Stimulated activated CD4-positive, alpha-beta T cell treated with anti-CD3 and anti-CD28 coated beads, Interleukin-1b, Interleukin-23, amount 100 ng/mL, for 48 hours (primary cell): ENCODE results near the gene NUAK2.
"Not testable (repeated sequence)": the region's sequence is repeated elsewhere in the genome, so short reads cannot be mapped to it uniquely, and the experiment has no call there.

ENCODE experiments used
- DNase-seq: peaks from one replicate; pipeline ENCODE4 v3.0.0-alpha.2; 2020

Gene NUAK2

DNA sequence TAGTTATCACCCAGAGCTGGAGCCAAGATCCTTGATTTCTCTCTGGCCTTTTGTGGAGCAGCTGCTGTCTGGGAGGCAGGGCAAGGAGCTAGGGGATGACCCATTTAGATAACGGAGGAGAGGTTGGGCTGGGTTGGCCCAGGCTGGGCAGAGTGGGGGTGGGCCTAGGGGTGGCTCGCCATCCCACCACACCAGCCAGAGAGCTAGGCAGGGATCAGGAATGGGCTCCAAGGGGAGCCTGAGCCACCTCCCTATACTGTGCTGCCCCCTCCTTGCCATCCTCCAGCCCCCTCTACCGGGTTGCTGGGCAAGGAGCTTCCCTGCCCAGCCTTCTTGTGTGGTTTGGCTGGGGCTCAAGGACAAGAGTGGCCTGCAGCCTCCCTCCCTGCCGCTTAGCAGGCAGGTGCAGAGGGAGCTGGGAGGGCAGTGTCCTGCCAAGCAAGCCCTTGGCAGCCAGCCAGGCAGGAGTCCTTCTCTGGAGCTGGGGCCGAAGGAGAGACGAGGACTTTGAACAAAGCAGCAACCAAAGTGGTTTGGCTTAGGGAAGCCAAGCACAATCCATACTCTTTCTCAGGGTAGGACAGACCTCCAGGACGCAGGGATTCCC, 4.1 kb downstream of the NUAK2 start:
- DNase-seq, result no peak

DNA sequence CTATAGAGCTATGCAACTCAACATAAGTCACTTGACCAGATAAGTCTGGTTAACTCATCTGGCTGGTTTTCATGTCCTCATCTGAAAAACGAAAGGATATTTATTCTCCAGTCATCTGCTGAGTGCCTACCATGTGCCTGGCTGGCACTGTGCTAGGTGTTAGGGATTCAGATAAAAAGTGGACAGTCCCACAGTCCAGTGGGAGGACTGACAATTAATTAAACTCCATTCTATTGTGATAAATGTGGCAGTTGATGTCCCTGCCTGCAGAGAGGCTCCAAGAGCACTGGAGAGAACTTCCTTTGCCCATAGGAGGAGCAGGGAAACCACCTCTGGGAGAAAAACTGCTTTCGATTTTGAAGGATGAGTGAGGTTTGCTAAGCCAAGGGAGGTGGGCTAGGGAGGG, 5.4 kb downstream of the NUAK2 start:
- no peak for DNase-seq

DNA sequence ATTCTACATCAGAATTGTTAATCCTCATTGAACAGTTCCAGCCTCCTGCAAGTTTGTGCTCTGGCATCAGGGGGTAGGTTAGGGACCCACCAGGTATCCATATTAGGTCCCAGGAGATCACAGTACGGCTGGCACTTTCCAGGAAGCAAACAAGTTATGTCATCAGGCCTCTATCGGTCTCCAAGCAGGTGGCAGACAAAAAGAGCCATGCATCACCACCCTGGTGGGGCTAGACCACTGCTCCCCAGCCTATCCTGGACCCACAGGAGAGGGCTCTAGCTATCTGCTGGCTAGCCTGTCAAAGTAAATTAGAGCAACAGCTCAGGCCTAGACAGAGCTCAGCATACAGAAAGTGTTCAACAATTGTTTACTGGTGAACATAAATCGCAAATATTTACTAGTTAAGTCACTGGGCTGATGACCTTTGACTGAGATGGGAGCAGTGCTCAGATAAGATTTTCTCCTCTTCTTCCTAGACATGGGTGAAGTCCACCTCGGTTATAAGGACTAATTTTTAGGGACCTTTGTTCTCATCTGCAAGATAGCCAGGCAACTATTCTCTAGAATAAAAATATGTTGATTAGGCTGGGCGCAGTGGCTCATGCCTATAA, 6.4 kb downstream of the NUAK2 start:
- no peak for DNase-seq

DNA sequence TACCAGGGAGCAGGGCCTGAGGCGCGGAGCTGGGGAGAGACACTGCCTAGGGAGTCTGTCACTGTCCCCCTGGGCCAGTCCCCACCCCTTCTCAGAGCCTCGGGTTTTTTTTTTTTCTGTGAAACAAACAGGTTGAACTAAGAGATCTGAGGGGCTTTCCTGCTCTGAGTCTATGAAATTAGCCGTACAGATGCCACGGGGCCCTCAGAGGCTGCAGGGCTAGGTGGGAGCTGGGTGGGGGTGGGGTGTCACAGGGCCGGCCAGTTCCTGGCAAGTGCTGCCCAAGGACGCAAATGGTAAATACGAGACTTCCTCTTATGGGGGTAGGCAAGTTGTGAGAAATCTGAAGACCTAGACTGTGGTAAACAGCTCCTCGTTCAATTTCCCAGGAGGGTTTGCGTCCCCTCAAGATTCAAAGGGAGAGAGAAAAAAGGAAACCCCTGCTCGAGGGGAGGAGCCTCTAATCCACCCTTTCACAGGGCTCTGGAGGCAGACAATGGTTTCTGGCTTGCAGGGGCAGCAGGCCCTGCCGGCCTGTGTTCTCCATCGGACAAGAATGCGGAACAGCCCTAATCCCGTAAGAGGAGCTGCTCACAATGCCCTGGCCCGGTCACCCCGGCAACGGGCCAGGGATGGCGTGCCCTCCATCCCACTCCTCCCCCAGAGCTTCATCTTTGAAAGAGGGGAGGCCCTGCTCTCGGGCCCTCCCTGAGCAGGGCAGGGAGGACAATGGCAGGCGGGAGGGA, 7.8 kb downstream of the NUAK2 start:
- DNase-seq, result peak; percentile 31

DNA sequence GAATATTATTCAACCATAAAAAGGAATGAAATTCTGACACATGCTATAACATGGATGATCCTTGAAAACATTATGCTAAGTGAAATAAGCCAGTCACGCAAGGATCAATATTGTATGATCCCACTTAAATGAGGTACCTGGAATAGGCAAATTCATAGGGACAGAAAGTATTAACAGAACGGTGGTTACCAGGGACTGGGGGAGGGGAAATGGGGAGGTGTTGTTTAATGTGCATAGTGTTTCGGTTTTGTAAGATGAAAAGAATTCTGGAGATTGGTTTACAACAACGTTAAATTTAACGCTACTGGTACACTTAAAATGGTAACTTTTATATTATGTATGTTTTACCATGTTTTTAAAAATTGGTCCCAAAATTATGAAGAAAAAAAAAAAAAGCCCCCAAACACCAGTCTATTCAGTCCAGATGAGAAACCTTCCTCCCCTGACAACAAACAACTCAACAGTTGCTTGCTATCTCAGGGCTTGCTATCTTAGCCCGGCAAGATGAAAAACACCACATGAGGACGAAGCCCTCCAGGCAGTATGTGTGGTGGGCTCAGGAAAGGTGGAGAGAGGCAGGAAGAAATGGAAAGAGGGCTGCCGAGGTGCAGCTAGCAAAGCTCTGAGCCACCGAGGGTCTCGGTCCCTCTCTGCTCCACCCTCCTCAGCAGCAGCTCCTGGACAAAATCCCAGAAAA, 8.5 kb downstream of the NUAK2 start:
- DNase-seq, result no peak

DNA sequence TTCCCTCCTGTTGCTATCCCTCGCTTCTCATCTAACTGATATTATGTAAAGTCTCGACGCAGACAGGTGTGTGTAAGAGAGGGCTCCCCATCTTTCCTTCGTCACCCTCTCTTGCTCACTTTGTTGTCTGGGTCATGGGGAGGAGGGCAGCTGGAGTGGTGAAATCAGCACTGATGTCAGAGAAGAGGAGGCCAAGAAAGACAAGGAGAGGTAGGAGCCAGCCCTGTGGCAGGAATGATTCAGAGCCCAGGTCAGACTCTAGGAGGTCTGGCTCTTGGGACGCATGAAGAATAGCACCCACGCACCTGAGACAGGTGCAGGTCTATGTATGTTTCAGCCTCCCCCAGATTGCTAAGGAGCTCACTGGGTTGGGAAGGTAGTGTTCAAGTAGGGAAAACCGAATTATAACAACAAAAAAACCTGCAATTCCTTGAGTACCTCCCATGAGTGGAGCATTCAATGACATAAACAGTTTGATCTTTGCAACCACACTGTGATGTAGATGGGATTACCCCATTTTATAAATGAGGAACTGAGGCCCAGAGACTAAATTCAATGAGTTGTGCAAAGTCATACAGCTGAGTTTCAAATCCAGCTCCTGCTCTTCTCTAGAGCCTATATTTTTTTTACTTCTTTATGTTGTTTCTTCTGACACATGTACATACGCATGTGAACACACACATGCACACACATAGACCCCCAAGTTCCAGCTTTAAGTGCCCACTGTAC, 10.4 kb downstream of the NUAK2 start:
- no peak for DNase-seq

DNA sequence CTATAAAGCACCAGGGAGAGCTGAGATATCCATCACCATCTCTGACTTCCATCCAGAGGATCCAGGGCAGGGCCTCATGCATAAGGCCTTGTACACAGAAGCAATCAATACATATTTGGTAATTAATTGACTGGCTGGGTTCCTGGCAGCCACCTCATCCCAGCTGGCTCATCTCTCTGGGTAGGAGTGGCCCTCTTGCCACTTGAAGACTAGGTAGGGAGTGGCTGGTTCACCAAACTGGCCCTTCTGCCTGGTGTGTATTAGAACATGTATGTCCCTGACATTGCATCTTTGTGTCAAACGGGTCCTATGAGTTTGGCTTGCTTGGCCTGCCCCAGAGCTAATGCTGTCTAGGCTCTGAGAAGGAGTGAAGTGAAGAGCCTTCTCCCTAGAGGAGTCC, 11.8 kb downstream of the NUAK2 start:
- no peak for DNase-seq

DNA sequence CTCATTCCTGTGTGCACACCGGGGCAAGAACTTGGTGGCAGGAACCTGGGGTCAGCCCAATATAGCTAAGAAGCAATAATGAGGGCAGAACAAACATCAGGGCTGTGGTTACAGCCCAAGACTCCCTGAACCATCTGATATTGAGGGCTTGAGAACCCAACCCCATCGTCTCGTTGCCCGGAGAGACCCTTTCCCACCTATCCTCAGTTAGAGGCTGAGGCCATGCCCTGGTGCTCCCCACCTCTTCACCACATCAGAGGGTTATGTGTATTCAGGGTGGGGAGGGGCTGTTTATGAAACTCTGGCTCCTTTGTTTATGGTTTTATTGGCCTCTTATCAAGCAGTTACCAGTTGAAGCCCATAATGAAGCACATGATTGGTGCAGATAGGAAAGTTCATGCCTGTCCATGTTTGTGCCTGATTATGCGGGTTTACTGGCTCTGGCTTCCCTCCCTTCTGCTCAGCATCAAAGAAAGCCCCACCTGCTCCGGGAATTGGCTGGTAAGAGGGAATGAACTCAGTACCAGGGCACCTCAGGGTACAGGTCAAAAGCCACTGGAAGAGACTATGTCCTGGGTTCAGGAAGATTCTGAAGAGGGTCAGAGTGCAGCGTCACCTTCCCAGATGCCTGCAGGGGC, 14.5 kb downstream of the NUAK2 start:
- no peak for DNase-seq

DNA sequence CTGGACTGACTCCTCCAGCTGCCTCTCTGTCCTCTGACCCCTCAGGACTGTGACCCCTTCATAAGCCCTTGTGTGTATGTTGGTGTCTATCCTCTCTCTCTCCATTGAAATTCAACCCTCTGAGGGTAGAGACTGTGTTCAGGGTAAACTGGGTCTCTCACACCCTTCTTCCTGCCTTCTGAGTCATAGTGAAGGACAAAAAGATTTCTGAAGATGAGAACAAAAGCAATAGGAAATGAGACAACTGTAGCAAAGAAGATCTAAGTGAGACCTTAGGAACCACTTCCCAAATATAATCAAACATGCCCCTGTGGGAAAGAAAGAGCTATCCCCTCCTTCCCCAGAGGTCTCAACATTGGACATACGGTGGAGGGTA, 16.9 kb downstream of the NUAK2 start:
- DNase-seq, result no peak

DNA sequence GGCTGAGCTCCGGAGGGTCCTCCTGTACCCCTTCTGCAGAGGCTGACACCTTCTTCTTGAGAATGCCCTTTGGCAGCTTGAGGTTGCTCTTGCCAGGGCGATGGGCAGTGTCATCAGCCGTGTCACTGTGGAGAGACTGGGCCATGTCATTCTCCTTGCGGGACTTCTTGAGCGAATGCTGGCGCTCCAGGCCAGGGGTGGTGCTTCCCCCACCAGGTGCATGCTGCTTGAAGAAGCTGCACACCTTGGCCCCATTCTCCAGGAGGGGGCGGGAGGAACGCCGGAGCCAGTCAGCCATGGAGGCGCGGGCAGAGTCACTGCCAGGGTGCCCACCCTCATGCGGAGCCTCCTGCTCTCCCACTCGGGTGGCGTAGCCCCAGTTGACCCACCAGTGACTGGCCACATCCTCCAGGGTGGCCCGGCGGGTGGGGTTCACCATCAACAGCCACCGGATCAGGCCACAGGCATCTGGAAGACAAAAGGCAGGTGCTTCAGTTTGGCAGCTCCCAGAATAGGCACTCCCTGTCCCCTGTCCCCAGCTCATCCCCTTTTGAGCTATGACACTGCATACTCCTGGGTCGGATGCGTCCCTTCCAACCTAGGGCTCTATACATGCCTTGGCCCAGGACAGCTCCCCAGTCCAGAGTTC, 17.4 kb downstream of the NUAK2 start:
- no peak for DNase-seq

DNA sequence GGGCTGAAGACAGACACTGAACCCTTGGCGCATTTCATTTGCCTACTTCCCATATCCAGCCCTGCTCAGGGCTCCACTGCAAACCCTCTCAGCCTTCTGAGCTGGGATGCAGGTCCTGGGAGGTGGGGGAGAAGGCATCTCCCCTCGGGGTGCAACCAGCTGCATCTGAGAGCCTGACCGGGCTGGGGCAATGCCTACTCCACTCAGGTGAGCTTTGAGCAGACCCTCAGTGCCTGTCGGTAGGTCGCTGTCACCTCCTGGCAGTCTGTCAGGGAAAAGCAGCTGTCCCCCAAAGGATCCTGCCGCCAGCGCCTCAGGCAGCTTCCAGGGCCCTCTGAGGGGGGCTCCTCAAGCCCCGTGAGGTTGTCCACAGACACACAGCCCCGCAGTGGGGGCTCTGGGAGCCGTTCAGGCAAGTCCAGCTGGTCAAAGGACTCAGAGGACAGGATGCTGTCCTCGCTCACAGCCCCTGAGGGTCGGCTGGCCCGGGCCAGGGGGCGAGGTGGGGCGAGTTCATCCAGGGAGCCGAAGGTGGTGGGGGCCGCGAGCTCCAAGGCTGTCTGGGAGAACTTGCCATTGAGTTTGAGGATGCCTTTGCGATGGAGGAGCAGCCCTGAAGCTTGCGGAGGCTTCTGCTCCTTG, 18.2 kb downstream of the NUAK2 start:
- DNase-seq, result no peak

DNA sequence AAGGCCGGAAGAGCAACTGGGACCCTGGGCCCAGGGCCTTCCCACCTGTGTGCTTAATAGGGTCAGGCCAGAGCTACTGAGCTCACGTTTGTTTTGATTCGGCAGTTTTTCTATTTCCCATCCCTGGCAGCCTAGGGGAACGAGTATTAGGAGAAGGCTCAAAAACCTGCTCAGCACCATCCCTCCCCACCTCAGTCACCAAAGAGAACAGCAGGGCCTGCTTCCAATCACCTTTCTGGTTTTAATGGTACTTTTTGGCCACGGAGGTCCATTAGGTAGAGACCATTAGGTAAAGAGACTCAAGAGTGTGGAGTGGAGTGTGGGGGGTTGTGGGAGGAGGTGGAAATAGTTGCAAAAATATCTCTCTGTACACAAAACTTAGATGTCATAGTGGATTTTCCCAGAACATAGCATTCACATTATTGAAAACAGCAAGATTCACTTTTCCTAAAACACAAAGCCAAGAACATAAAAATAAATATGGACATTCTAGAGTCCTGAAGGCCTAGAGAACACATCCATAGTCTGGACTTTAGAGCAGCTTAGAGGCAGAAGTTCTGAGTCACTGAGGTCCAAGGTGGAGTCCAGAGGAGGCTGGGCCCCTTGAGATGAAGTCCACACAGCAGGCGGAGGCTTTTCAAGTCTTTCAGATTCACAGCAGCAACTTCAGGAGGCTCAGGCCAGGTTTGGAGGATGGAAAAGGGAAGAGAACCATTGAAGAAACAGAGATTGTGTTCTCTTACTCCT, 19.5 kb downstream of the NUAK2 start:
- no peak for DNase-seq

DNA sequence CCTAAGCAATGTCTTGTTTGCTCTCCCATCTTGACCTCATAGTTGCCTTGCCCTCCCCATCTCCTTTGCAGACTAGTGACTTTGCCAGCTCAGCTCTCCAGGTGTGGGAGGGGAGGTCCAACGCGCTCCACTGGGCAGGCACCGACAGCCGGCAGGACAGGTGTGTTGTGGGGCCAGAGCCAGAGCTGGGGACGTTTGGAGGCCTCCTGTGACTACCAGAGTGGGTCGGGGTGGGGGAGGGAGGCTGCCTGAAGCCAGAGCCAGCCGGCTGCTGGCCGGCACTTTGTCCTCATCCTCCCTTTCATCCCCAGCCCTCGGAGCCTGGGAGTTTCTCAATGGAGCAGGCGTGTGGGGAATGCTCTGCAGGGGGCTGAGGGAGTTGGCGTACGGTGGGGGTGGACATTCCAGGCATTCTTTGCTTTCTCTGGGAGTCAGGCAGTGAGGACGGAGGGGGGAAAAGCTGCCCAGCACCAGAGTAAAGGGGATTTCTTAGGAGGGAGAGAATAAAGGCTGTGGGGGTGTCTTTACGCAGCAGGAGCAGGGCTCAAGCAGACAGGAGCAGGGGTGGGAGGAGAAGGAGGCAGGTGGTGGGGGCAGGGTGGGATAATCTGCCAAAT, 20.2 kb downstream of the NUAK2 start:
- no peak for DNase-seq

DNA sequence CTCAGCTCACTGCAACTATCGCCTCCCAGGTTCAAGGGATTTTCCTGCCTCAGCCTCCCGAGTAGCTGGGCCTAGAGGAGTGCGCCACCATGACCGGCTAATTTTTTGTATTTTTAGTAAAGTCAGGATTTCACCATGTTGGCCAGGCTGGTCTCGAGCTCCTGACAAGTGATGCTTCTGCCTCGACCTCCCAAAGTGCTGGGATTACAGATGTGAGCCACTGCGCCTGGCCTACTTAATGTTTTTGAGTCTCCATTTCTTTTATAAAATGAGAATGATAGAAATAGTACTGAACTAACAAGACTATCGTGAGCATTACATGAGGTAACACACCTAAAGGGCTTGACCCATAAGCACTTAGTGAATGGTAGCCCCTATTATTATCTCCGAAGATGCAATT, 21.4 kb downstream of the NUAK2 start:
- no peak for DNase-seq

DNA sequence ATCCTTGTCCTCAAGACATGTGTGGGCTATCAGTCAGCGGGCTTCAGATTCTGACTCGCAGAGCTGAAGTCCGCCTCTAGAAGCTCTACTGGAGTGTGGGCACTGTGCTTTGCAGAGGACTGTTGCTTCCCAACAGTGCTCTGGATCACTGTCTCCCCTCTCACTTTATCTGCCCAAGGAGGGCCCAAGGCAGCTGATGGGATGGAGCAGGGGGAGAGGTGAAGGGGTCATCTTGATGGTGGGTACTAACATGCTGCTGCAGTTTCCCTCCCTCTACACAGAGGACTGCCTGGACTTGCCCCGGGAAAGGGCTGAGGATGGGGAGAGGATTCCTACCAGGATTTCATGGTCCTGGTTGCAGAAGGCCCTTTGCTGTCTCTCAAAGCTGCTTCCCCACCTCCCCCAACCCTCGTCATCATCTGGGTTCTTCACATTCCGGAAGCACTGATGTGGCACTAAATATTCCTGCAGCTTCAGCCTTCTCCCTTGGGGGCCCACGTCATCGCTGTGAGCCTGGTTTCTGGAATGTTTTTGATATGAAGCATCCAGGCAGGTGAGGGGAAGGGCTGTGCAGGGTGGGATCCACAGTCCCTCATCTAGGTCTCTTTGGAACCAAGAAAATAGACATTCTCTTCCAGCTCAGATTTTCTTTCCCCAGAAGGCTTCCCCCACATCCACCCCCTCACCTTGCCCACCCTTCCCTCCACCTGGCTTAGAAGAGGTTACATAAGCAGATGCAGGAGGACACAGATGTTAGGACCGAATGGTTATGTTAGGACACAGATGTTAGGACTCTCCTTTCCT, 23.2 kb downstream of the NUAK2 start:
- DNase-seq, result no peak

DNA sequence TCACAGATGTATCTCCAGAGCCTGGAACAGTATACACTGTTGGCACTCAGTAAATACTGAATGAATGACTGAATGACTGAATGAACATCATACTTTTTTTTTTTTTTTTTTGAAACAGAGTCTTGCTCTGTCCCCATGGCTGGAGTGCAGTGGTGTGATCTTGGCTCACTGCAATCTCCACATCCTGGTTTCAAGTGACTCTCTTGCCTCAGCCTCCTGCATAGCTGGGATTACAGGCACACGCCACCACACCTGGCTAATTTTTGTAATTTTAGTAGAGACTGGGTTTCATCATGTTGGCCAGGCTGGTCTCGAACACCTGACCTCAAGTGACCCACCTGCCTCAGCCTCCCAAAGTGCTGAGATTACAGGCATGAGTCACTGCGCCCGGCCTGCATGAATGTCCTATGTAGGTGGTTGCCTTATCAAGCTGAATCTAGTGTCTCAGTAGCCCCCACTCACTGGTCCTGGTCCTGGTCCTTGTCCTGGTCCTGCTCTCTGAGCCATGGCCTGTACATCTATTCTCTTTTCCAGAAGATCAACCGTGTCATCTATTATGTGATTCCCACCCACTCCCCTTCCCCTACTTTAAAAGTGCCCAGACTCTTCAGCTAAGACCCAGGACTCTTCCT, 23.9 kb downstream of the NUAK2 start:
- not testable (repeated sequence) for DNase-seq

DNA sequence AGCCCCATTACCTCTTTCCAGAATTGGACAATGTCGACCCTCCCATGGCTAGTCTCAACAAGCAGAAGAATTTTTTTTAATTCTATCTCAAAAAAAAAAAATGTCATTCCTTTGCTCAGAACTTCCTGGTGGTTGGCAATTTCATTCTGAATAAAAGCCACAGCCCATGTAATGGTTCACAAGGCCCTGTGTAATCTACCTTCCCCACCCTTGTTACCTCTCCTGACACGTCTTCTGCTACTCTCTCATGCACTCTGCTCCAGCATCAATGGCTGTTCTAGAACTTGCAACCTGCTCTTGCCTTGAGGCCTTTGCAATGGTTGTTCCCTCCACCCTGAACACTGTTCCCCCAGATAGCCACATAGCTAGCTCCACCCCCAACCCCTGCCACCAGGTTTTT, 25.4 kb downstream of the NUAK2 start:
- DNase-seq, result no peak

DNA sequence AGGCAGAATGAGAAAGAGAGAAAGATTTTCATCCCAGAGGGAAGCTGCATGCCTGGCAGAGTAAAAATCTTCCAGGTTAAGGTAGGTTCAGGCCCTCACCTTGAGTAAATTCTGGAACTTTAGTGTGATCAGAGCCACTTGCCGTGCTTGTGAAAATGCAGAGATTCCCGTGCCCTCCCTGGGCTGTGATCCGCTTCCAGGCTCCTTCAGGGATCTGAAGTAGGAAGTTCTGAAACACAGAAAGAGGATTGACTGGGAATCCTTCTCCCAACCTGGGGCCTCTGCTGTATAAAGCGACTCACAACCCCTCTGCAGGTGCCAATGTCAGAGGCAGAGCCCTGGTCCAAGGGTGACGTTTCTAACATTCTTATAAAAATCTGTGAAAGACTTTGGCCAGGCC, 26.6 kb downstream of the NUAK2 start:
- no peak for DNase-seq
